ENCODE data around the gene GNL1.

GNL1 gene

GRCh38 chr6:30493643-30494250 is 62.5 kb downstream of the GNL1 start:
- DNase-seq = no peak

GRCh38 chr6:30491991-30492952 is 64.0 kb downstream of the GNL1 start:
- DNase-seq = no peak

Data from COR-L47 (cell line).